Stimulated activated CD8-positive, alpha-beta memory T cell treated with anti-CD3 and anti-CD28 coated beads, Interleukin-4, amount 100 ng/mL, for 48 hours (primary cell): ENCODE data around the gene BBS7.

Experiments
- DNase-seq: peaks from one replicate; pipeline ENCODE4 v3.0.0-alpha.2; 2020

Gene BBS7

GRCh38 chr4:121869841-121870822 lies at the start of gene BBS7:
TSS of gene BBS7 (minus strand) at chr4:121870474. CDS start at chr4:121870313, 161 bp downstream.
- DNase-seq: peak; percentile 99

GRCh38 chr4:121913667-121914066 lies 43.4 kb upstream of the BBS7 start:
- DNase-seq: no peak

GRCh38 chr4:121908346-121908745 lies 38.1 kb upstream of the BBS7 start:
- no peak for DNase-seq

- peak; percentile 59 for DNase-seq
Observed at GRCh38 chr4:121900132-121900983, 30.1 kb upstream of the BBS7 start.

GRCh38 chr4:121898150-121898549 lies 27.9 kb upstream of the BBS7 start:
- DNase-seq: no peak

- DNase-seq: no peak
Observed at GRCh38 chr4:121888134-121888533, 17.9 kb upstream of the BBS7 start.

- DNase-seq: no peak
Observed at GRCh38 chr4:121885115-121885514, 14.8 kb upstream of the BBS7 start.

GRCh38 chr4:121881158-121881557 lies 10.9 kb upstream of the BBS7 start:
- DNase-seq: no peak

- DNase-seq: no peak
Observed at GRCh38 chr4:121879135-121879534, 8.9 kb upstream of the BBS7 start.

- DNase-seq: no peak
Observed at GRCh38 chr4:121877041-121877773, 6.9 kb upstream of the BBS7 start.

GRCh38 chr4:121876070-121876469 lies 5.8 kb upstream of the BBS7 start:
- DNase-seq: no peak

GRCh38 chr4:121875652-121876051 lies 5.4 kb upstream of the BBS7 start:
- no peak for DNase-seq

GRCh38 chr4:121873604-121874003 lies 3.3 kb upstream of the BBS7 start:
- DNase-seq: no peak

- no peak for DNase-seq
Observed at GRCh38 chr4:121863799-121864198, 6.5 kb downstream of the BBS7 start.

- DNase-seq: no peak
Observed at GRCh38 chr4:121861426-121861825, 8.8 kb downstream of the BBS7 start.

- no peak for DNase-seq
Observed at GRCh38 chr4:121860121-121860520, 10.2 kb downstream of the BBS7 start.

GRCh38 chr4:121851354-121851753 lies 18.9 kb downstream of the BBS7 start:
- no peak for DNase-seq

GRCh38 chr4:121846662-121847061 lies 23.6 kb downstream of the BBS7 start:
- no peak for DNase-seq

GRCh38 chr4:121842862-121843261 lies 27.4 kb downstream of the BBS7 start:
- no peak for DNase-seq

GRCh38 chr4:121838136-121838535 lies 32.1 kb downstream of the BBS7 start:
- no peak for DNase-seq

GRCh38 chr4:121829511-121829910 lies 40.8 kb downstream of the BBS7 start:
- DNase-seq: no peak

- DNase-seq: no peak
Observed at GRCh38 chr4:121827853-121828252, 42.4 kb downstream of the BBS7 start.

- DNase-seq: no peak
Observed at GRCh38 chr4:121824950-121825349, 45.3 kb downstream of the BBS7 start.
